Effector CD8-positive, alpha-beta T cell (primary cell): Measurements from ENCODE around the gene RAB8B.

Source experiments
- DNase-seq: peaks from one replicate; lab custom pipeline; 2025; lab: John Stamatoyannopoulos, UW

The RAB8B gene

GRCh38 chr15:63276342-63277037 lies 87.1 kb downstream of the RAB8B start:
- no peak for DNase-seq

GRCh38 chr15:63277038-63277892 lies 87.9 kb downstream of the RAB8B start, which contains the start of gene APH1B:
APH1B (plus strand) TSS chr15:63277605; CDS start chr15:63277624, 19 bp downstream.
- DNase-seq = peak; percentile 80

GRCh38 chr15:63277893-63278456 lies 88.6 kb downstream of the RAB8B start:
- no peak for DNase-seq

GRCh38 chr15:63283126-63283525 lies 93.7 kb downstream of the RAB8B start:
- DNase-seq = no peak

- DNase-seq = no peak
These were observed 94.9 kb downstream of the RAB8B start for GRCh38 chr15:63284335-63284734.

GRCh38 chr15:63287109-63287508 lies 97.7 kb downstream of the RAB8B start:
- DNase-seq = no peak

GRCh38 chr15:63288342-63288741 lies 98.9 kb downstream of the RAB8B start:
- DNase-seq = no peak

GRCh38 chr15:63288778-63289378 lies 99.5 kb downstream of the RAB8B start:
- no peak for DNase-seq

GRCh38 chr15:63291507-63291906 lies 102.1 kb downstream of the RAB8B start:
- no peak for DNase-seq

GRCh38 chr15:63292241-63292640 lies 102.8 kb downstream of the RAB8B start:
- DNase-seq = no peak

GRCh38 chr15:63292771-63293170 lies 103.4 kb downstream of the RAB8B start:
- DNase-seq = no peak

- DNase-seq = no peak
These were observed 105.0 kb downstream of the RAB8B start for GRCh38 chr15:63294359-63294758.

GRCh38 chr15:63295341-63295740 lies 105.9 kb downstream of the RAB8B start:
- DNase-seq = no peak

- no peak for DNase-seq
These were observed 106.8 kb downstream of the RAB8B start for GRCh38 chr15:63296195-63296594.

- no peak for DNase-seq
These were observed 110.7 kb downstream of the RAB8B start for GRCh38 chr15:63299943-63300575.

- no peak for DNase-seq
These were observed 111.7 kb downstream of the RAB8B start for GRCh38 chr15:63301088-63301487.

- no peak for DNase-seq
These were observed 115.9 kb downstream of the RAB8B start for GRCh38 chr15:63305260-63305659.

GRCh38 chr15:63306492-63307073 lies 117.2 kb downstream of the RAB8B start:
- DNase-seq = no peak

- no peak for DNase-seq
These were observed 119.1 kb downstream of the RAB8B start for GRCh38 chr15:63308491-63308890.

- no peak for DNase-seq
These were observed 119.5 kb downstream of the RAB8B start for GRCh38 chr15:63308947-63309346.

GRCh38 chr15:63310646-63311045 lies 121.2 kb downstream of the RAB8B start:
- DNase-seq = no peak

- DNase-seq = no peak
These were observed 122.9 kb downstream of the RAB8B start for GRCh38 chr15:63312286-63312685.
